GM06990 (cell line): Measurements from ENCODE around the gene GRPEL1.
A peak's percentile ranks its signal among the peaks of the same experiment; 100 is the strongest.
"Not testable (repeated sequence)": the region's sequence is repeated elsewhere in the genome, so short reads cannot be mapped to it uniquely, and the experiment has no call there.

ENCODE experiments used
- DNase-seq: peaks from one replicate; pipeline ENCODE4 v3.0.0-alpha.2; 2011; ENCODE audit not compliant: insufficient read length; ENCODE audit errors: extremely low read depth
- H3K27me3 ChIP-seq: replicated peaks from 2 replicates; pipeline ENCODE4 v1.6.0; 2011; ENCODE audit warnings: low read length; ENCODE audit not compliant: control insufficient read depth, insufficient read depth
- H3K36me3 ChIP-seq: 2 replicates; pipeline ENCODE4 v1.5.1; 2011; ENCODE audit warnings: low read length; ENCODE audit not compliant: control insufficient read depth, insufficient read depth
- H3K4me3 ChIP-seq: replicated peaks from 2 replicates; pipeline ENCODE4 v1.5.1; 2011; ENCODE audit warnings: low read depth, mild to moderate bottlenecking, control low read depth, low read length
- TF ChIP-seq, protein P1 (sequence below): IDR thresholded peaks from 2 replicates; pipeline ENCODE4 v1.5.1; 2011; ENCODE audit warnings: low read length, control low read depth, mild to moderate bottlenecking, inconsistent platforms; ENCODE audit not compliant: insufficient read depth, poor library complexity, severe bottlenecking

GRPEL1 gene

DNA sequence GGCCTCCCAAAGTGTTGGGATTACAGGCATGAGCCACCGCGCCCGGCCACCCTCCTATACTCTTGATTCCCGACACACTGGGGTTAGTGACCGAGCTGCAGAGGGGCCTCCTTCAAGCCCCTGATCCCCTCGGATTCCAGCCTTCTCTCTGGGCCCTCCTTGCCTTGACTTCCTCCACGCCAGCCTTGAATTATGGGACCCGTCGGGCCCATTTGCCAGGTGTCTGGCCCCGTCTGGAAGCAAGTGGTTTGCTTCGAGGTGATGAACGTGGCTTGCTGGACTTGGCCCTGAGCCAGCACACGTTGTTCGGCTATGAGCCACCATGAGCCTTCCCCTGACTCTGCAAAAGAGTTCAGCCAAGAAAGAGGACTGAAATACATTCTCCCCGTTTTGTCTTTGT is 37.4 kb upstream of the GRPEL1 start:
- TF ChIP-seq, protein P1, sequence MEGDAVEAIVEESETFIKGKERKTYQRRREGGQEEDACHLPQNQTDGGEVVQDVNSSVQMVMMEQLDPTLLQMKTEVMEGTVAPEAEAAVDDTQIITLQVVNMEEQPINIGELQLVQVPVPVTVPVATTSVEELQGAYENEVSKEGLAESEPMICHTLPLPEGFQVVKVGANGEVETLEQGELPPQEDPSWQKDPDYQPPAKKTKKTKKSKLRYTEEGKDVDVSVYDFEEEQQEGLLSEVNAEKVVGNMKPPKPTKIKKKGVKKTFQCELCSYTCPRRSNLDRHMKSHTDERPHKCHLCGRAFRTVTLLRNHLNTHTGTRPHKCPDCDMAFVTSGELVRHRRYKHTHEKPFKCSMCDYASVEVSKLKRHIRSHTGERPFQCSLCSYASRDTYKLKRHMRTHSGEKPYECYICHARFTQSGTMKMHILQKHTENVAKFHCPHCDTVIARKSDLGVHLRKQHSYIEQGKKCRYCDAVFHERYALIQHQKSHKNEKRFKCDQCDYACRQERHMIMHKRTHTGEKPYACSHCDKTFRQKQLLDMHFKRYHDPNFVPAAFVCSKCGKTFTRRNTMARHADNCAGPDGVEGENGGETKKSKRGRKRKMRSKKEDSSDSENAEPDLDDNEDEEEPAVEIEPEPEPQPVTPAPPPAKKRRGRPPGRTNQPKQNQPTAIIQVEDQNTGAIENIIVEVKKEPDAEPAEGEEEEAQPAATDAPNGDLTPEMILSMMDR, result no peak
- H3K36me3 ChIP-seq, result no peaks in the 10 kb centered on the region
- H3K4me3 ChIP-seq, result no peak overlapping the region
- H3K27me3 ChIP-seq, result no peaks in the 10 kb centered on the region; the same call in 1 of the 2 replicates
- no peak for DNase-seq

DNA sequence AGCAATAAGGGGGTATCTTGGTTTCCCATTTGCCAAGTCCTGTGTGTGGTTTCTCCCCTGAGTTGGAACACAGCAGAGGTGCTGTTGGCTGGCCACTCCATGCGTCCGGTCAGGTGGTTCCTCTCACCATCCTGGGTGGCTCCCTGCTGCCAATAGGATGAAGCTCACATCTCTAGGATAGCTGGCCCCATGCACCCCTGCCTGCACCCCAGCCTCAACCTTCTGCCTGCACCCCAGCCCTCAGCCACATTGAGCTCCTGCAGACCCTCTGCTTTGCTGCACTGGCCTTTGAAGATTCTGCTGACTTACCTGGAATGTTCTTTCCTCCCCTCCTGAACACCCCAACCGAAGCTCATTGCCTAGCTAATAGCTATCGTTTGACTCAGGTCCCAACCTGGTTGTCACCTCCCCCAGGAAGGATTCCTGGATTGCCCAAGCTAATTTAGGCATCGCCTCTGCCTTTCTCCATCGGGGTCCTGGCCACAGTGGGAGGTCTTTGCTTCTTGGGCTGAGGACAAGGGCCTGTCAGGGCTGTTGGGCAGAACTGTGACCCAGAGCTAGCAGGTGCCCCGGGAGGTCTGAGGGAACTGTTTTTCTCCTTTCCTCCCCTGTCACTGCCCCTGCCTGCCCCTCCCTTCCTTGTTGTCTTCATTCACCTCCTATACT is 36.6 kb upstream of the GRPEL1 start:
- TF ChIP-seq, protein P1, result no peak
- H3K36me3 ChIP-seq, result no peaks in the 10 kb centered on the region
- no peaks in the 10 kb centered on the region; the same call in 1 of the 2 replicates for H3K27me3 ChIP-seq
- no peak overlapping the region for H3K4me3 ChIP-seq
- DNase-seq, result no peak

DNA sequence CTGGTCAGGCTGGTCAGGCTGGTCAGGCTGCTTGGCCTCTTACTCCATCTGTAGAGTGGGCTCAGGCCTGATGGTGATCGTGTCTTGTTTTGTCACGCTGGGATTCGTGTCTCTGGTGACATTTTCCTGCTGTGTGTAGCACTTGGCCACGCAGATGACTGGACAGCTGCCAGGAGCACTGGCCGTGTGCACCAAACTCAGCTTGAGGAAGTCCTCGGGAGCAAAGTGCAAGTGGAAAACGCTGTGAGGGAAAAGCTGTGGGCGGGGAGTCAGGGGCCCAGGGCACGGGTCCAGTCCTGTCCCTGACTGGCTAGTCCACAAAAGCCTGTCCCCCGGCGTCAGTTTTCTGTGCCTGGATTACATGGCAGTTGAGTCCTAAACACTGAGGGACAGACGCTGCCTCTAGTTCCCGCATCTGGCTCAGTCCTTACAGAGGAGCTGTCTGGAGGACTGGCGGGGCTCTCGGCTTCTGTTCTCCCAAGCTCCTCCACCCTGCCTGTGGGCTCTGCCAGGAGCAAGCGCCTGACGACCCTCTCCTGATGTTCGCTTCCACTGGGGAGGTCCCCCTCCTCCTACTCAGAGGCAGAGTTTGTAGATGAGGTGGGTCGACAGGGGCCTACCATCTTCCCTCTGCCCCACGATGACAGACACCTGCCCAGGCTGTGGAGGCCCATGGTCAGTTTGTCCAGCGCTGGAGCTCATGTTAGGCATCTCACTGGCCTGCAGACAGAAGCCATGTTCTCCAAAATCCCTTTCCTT is 35.9 kb upstream of the GRPEL1 start:
- Histone ChIP-seq H3K4me3 (no peak overlapping the region), H3K27me3 (no peaks in the 10 kb centered on the region; the same call in 1 of the 2 replicates), H3K36me3 (no peaks in the 10 kb centered on the region)
- TF ChIP-seq, protein P1, result no peak
- DNase-seq, result no peak

DNA sequence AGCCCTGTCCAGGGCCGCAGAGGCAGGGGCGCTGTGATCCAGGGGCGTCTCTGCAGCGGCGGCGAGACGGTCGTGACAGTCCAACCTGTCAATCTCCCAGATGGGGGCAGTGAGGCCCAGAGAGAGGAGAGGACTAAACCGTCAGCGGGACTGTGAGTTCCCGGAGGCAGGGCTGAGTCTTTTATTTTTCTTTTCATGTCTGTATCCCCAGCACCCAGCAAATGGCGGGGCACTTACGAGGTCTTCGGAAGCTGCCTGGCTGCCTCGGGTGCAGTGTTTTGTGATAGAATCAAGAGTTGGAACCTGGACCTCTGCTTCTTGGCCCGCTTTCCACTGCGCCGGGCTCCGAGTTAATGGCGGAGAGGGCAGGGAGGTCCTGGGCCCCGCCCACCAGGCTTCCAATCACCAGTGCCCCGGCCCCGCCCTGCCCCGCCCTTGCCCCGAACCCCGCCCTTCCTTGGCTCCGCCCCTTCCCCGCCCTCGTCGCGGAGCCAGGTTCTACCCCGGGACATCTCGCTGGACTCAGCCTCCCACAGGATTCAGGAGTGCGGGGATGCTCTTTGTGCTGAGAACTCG is 35.3 kb upstream of the GRPEL1 start:
- TF ChIP-seq, protein P1, result peak; percentile 22
- H3K36me3 ChIP-seq, result no peaks in the 10 kb centered on the region
- H3K4me3 ChIP-seq, result peak overlapping the region; percentile 68
- DNase-seq, result peak; percentile 77
- no peaks in the 10 kb centered on the region; the same call in none of the 2 replicates for H3K27me3 ChIP-seq

- not testable (repeated sequence) for H3K36me3 ChIP-seq, DNase-seq, H3K27me3 ChIP-seq
- H3K4me3 ChIP-seq, result peak overlapping the region; percentile 68
Observed at GRCh38 chr4:7102516-7102909, 34.6 kb upstream of the GRPEL1 start.
